Stomach smooth muscle (tissue), 2 donors: ENCODE data around the gene DMRTC2.

Experiments
- H3K27ac ChIP-seq: one replicate; pipeline ENCODE4 v1.7.0; 2013; ENCODE audit warnings: mild to moderate bottlenecking, low read length, inconsistent platforms
- H3K27me3 ChIP-seq, 2 donors: one replicate each; pipeline ENCODE4 v1.7.0; 2013; ENCODE audit warnings: low read length in 2 of 2; ENCODE audit not compliant: insufficient read depth in 2 of 2, control insufficient read depth in 1 of 2
- H3K36me3 ChIP-seq, 2 donors: one replicate each; pipeline ENCODE4 v1.7.0; 2013; ENCODE audit warnings: low read length in 2 of 2; ENCODE audit not compliant: control insufficient read depth in 2 of 2, insufficient read depth in 2 of 2
- H3K4me1 ChIP-seq: one replicate; pipeline ENCODE4 v1.7.0; 2013; ENCODE audit warnings: low read length; ENCODE audit not compliant: control insufficient read depth, insufficient read depth
- H3K4me3 ChIP-seq, 2 donors: one replicate each; pipeline ENCODE4 v1.7.0; 2013; ENCODE audit warnings: low read length in 2 of 2
- H3K9ac ChIP-seq, 2 donors: one replicate each; pipeline ENCODE4 v1.7.0; 2013; ENCODE audit warnings: low read length in 2 of 2, mild to moderate bottlenecking in 1 of 2
- H3K9me3 ChIP-seq, 2 donors: one replicate each; pipeline ENCODE4 v1.7.0; 2013; ENCODE audit warnings: low read length in 2 of 2; ENCODE audit not compliant: control insufficient read depth in 2 of 2
- donor health status: healthy.
- donor health status: Pancreatic carcinoma.

Gene DMRTC2

GRCh38 chr19:41845051-41845590 lies 279 bp downstream of the DMRTC2 start:
- Histone ChIP-seq H3K36me3 (no peaks in the 10 kb centered on the region), H3K4me3 (no peak overlapping the region), H3K27ac (no peak overlapping the region), H3K9me3 (no peaks in the 10 kb centered on the region), H3K27me3 (peaks cover 6 to 9% of the 10 kb centered on the region in 2 donors), H3K9ac (no peak overlapping the region), H3K4me1 (no peaks in the 10 kb centered on the region)

DNA sequence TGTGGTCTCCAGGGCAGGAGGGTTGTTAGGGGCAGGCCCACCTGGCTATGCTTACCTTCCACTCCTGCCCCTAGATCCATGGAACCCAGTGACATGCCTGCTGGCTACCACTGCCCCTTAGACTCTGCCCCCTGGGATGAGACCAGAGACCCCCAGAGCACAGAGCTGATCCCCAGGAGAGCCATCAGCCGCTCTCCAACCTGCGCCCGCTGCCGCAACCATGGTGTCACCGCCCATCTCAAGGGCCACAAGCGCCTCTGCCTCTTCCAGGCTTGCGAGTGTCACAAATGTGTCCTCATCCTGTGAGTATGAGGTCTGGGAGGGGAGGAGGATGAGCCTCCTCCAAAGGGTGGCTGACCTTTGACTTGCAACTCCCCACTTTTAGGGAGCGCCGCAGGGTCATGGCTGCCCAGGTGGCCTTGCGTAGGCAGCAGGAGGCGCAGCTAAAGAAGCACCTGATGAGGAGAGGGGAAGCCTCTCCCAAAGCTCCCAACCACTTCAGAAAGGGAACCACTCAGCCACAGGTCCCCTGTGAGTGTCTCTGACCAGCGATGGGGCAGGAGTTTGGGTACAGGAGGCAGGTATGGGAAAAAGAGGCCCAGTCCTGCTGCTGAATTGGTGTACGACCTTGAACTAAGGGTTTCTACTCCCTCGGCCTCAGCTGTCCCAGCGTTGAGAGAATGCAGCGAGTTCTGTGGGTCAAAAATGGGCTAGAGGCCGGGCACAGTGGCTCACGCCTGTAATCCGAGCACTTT lies 2.7 kb downstream of the DMRTC2 start:
- H3K27ac ChIP-seq: no peak overlapping the region
- H3K36me3 ChIP-seq: no peaks in the 10 kb centered on the region
- peaks cover 3 to 5% of the 10 kb centered on the region in 2 donors for H3K27me3 ChIP-seq
- H3K4me3 ChIP-seq: no peak overlapping the region
- no peaks in the 10 kb centered on the region for H3K9me3 ChIP-seq
- H3K4me1 ChIP-seq: no peaks in the 10 kb centered on the region
- H3K9ac ChIP-seq: no peak overlapping the region

- H3K36me3 ChIP-seq: no peaks in the 10 kb centered on the region
- H3K9ac ChIP-seq: no peak overlapping the region
- no peak overlapping the region for H3K27ac ChIP-seq
- no peaks in the 10 kb centered on the region for H3K9me3 ChIP-seq
- no peak overlapping the region for H3K4me3 ChIP-seq
- H3K4me1 ChIP-seq: no peaks in the 10 kb centered on the region
- H3K27me3 ChIP-seq: peaks cover 3 to 6% of the 10 kb centered on the region in 2 donors
Measured at GRCh38 chr19:41848666-41849065, 3.8 kb downstream of the DMRTC2 start.

GRCh38 chr19:41849067-41849466 lies 4.2 kb downstream of the DMRTC2 start:
- H3K27ac ChIP-seq: no peak overlapping the region
- no peak overlapping the region for H3K4me3 ChIP-seq
- H3K9me3 ChIP-seq: no peaks in the 10 kb centered on the region
- H3K36me3 ChIP-seq: no peaks in the 10 kb centered on the region
- peaks cover 3 to 8% of the 10 kb centered on the region in 2 donors for H3K27me3 ChIP-seq
- H3K4me1 ChIP-seq: no peaks in the 10 kb centered on the region
- H3K9ac ChIP-seq: no peak overlapping the region

DNA sequence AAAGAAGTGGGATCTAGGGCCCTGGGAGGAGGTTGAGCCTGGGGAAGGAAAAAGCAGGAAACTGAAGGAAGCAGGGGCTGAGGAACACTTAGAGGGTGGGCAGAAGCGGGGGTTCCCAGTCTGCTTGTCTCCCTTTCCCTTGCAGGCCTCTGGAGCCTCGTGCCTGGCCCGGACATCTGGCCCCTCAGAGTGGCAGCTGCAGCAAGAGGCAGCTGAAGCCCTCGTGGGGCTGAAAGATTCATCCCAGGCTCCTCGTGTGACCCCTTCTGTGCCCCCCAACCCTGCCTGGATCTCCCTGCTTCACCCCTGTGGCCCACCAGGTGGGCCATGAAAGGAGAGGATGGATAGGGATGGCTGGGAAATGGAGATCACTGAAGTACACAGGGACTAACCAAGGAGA lies 5.5 kb downstream of the DMRTC2 start:
- Histone ChIP-seq H3K27ac (no peak overlapping the region), H3K4me1 (no peaks in the 10 kb centered on the region), H3K36me3 (no peaks in the 10 kb centered on the region), H3K4me3 (no peak overlapping the region), H3K9me3 (no peaks in the 10 kb centered on the region), H3K9ac (no peak overlapping the region), H3K27me3 (peaks cover 3 to 11% of the 10 kb centered on the region in 2 donors)

DNA sequence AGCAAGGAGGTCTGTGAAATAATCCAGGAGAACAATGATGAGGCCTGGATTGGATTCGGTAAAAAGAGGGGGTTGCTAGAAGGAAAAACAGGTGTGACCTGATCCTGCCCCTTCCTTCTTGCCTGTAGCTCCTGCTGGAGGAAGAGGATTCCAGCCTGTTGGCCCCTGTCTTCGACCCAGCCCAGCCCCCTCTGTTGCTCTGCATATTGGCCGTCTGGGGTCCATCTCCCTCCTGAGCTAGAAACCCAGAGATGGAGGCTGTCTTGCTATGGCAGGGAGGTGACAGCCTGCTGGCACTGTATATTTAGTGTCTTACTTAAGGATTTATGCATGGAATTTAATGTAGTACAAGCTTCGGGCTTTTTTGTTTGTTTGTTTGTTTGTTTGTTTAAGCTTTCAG lies 6.6 kb downstream of the DMRTC2 start:
- Histone ChIP-seq H3K4me3 (no peak overlapping the region), H3K9me3 (no peaks in the 10 kb centered on the region), H3K27ac (no peak overlapping the region), H3K27me3 (peaks cover 3 to 11% of the 10 kb centered on the region in 2 donors), H3K36me3 (no peaks in the 10 kb centered on the region), H3K4me1 (no peaks in the 10 kb centered on the region), H3K9ac (no peak overlapping the region)

DNA sequence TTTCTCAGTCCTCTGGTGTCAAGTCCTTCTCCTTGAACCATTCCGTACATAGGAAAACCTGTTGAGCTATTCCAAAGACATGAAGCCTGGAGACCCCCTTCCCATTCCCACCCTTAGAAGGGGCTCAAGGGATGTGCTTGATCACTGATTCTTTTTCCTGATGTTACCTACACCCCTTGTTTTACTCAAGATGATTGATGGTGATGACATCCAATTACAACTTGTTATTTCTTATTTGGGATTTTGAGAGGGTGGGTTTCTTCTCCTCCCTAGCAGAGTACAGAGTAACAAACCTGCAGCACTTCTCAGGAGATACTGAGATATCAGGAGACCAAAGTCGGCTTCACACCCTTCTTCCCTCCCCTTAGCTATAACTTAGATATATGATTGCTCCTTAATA lies 8.5 kb downstream of the DMRTC2 start:
- Histone ChIP-seq H3K9ac (no peak overlapping the region), H3K27ac (no peak overlapping the region), H3K4me1 (no peaks in the 10 kb centered on the region), H3K36me3 (no peaks in the 10 kb centered on the region), H3K9me3 (no peaks in the 10 kb centered on the region), H3K27me3 (peaks cover 0 to 8% of the 10 kb centered on the region in 2 donors), H3K4me3 (no peak overlapping the region)

GRCh38 chr19:41853768-41854167 lies 8.9 kb downstream of the DMRTC2 start:
- H3K36me3 ChIP-seq: no peaks in the 10 kb centered on the region
- no peak overlapping the region for H3K27ac ChIP-seq
- H3K27me3 ChIP-seq: peaks cover 0 to 8% of the 10 kb centered on the region in 2 donors
- H3K4me3 ChIP-seq: no peak overlapping the region
- H3K9ac ChIP-seq: no peak overlapping the region
- no peaks in the 10 kb centered on the region for H3K9me3 ChIP-seq
- H3K4me1 ChIP-seq: no peaks in the 10 kb centered on the region

GRCh38 chr19:41859213-41859617 lies 14.4 kb downstream of the DMRTC2 start:
- peak overlapping the region; percentile 15 to 95 for H3K4me3 ChIP-seq
- H3K4me1 ChIP-seq: peaks cover 30% of the 10 kb centered on the region
- H3K9ac ChIP-seq: peak overlapping the region; percentile 29 to 42
- H3K36me3 ChIP-seq: peaks cover 21 to 25% of the 10 kb centered on the region in 2 donors
- H3K27ac ChIP-seq: peak overlapping the region; percentile 99
- peaks cover 0 to 3% of the 10 kb centered on the region in 2 donors for H3K27me3 ChIP-seq
- H3K9me3 ChIP-seq: no peaks in the 10 kb centered on the region

- Histone ChIP-seq H3K9ac (peak within 1 kb of the TSS; percentile 87 to 98), H3K36me3 (peaks cover 27 to 31% of the 10 kb centered on the region in 2 donors), H3K4me1 (peaks cover 32% of the 10 kb centered on the region), H3K27ac (peak within 1 kb of the TSS; percentile 99), H3K27me3 (peaks cover 0 to 3% of the 10 kb centered on the region in 2 donors), H3K9me3 (no peaks in the 10 kb centered on the region), H3K4me3 (peak within 1 kb of the TSS; percentile 76 to 95)
Measured at GRCh38 chr19:41859618-41860418, 15.0 kb downstream of the DMRTC2 start, which contains the start of gene RPS19. TSS of gene RPS19 (plus strand) at chr19:41860255. CDS start at chr19:41860775, 520 bp downstream.
